T-helper 22 cell (primary cell): ENCODE measurements around the gene ARHGEF10L.
"Not testable (repeated sequence)": the region's sequence is repeated elsewhere in the genome, so short reads cannot be mapped to it uniquely, and the experiment has no call there.

Source experiments
- DNase-seq: peaks from one replicate; pipeline ENCODE4 v3.0.0-alpha.2; 2020; ENCODE audit warnings: low read depth

Gene ARHGEF10L

GRCh38 chr1:17736625-17737024, 197.1 kb downstream of the ARHGEF10L start:
- no peak for DNase-seq

GRCh38 chr1:17739050-17739449, 199.6 kb downstream of the ARHGEF10L start:
- DNase-seq: no peak

- no peak for DNase-seq
Observed at GRCh38 chr1:17741052-17741451, 201.6 kb downstream of the ARHGEF10L start.

- no peak for DNase-seq
Observed at GRCh38 chr1:17742583-17742982, 203.1 kb downstream of the ARHGEF10L start.

- no peak for DNase-seq
Observed at GRCh38 chr1:17743008-17743647, 203.6 kb downstream of the ARHGEF10L start.

- no peak for DNase-seq
Observed at GRCh38 chr1:17743925-17744324, 204.4 kb downstream of the ARHGEF10L start.

GRCh38 chr1:17744666-17745478, 205.4 kb downstream of the ARHGEF10L start:
- DNase-seq: no peak

GRCh38 chr1:17745479-17745955, 206.0 kb downstream of the ARHGEF10L start:
- DNase-seq: no peak

- DNase-seq: not testable (repeated sequence)
Observed at GRCh38 chr1:17746281-17746680, 206.8 kb downstream of the ARHGEF10L start.

GRCh38 chr1:17746920-17747319, 207.4 kb downstream of the ARHGEF10L start:
- no peak for DNase-seq
